ENCODE data around the gene ZNF787.

DNA sequence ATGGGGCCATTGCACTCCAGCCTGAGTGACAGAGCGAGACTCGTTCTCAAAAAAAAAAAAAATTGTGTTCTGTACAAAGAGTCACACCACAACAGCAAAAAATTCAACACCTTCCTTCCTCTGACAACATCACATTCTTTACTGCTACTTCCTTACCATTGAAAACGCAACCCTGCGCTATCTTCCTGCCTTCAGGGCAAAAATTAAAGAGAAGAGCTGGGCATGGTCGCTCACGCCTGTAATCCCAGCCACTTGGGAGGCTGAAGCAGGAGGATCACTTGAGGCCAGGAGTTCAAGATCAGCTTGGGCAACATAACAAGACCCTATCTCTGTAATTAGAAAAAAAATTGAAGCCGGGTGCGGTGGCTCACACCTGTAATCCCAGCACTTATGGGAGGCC lies 10.6 kb upstream of the ZNF787 start:
- TF ChIP-seq POLR2A (IDR thresholded peaks at IDR 0.05) = no peak
- TF ChIP-seq, protein P1, sequence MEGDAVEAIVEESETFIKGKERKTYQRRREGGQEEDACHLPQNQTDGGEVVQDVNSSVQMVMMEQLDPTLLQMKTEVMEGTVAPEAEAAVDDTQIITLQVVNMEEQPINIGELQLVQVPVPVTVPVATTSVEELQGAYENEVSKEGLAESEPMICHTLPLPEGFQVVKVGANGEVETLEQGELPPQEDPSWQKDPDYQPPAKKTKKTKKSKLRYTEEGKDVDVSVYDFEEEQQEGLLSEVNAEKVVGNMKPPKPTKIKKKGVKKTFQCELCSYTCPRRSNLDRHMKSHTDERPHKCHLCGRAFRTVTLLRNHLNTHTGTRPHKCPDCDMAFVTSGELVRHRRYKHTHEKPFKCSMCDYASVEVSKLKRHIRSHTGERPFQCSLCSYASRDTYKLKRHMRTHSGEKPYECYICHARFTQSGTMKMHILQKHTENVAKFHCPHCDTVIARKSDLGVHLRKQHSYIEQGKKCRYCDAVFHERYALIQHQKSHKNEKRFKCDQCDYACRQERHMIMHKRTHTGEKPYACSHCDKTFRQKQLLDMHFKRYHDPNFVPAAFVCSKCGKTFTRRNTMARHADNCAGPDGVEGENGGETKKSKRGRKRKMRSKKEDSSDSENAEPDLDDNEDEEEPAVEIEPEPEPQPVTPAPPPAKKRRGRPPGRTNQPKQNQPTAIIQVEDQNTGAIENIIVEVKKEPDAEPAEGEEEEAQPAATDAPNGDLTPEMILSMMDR (IDR thresholded peaks at IDR 0.05) = no peak
